AG09319 (cell line): Measurements from ENCODE around the gene BAZ2B.

ENCODE experiments used
- DNase-seq: peaks from one replicate; pipeline ENCODE4 v3.0.0-alpha.2; 2010; ENCODE audit warnings: low read depth; ENCODE audit errors: extremely low read depth
- TF ChIP-seq, protein P1 (sequence below): IDR thresholded peaks from 2 replicates; pipeline ENCODE4 v1.5.1; 2011; ENCODE audit warnings: low read depth, mild to moderate bottlenecking, inconsistent platforms, low read length, moderate library complexity

The BAZ2B gene

DNA sequence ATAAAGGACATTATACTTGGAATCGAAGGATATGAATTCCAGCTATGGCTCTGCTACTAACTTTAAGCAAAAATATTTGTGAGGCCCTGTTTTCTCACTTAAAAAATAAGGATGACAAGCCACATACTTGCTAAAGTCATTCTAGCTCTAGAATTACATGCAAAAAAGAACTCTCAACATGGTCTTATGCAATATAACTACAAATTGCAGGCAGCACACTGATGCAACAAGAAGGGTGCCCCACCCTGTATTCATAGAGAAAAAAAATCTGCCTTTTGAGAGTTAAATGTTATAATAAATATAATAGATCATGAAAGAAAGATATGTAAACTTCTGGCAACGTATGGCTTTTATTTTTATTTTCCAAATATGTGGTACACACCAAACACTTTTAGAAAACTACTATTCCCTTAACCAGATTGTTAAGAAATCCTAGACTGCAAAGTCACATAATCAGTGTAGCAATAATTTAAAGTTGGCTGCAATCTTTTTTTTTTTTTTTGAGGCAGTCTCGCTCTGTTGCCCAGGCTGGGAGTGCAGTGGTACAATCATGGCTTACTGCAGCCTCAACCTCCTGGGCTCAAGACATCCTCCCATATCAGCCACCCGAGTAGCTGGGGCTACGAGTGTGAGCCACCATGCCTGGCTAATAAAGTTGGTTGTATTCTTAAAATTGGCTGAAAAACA is 289.6 kb downstream of the BAZ2B start:
- peak; percentile 64 for DNase-seq
- TF ChIP-seq, protein P1, sequence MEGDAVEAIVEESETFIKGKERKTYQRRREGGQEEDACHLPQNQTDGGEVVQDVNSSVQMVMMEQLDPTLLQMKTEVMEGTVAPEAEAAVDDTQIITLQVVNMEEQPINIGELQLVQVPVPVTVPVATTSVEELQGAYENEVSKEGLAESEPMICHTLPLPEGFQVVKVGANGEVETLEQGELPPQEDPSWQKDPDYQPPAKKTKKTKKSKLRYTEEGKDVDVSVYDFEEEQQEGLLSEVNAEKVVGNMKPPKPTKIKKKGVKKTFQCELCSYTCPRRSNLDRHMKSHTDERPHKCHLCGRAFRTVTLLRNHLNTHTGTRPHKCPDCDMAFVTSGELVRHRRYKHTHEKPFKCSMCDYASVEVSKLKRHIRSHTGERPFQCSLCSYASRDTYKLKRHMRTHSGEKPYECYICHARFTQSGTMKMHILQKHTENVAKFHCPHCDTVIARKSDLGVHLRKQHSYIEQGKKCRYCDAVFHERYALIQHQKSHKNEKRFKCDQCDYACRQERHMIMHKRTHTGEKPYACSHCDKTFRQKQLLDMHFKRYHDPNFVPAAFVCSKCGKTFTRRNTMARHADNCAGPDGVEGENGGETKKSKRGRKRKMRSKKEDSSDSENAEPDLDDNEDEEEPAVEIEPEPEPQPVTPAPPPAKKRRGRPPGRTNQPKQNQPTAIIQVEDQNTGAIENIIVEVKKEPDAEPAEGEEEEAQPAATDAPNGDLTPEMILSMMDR, result no peak

- TF ChIP-seq, protein P1, result no peak
- no peak for DNase-seq
Measured at GRCh38 chr2:159322419-159322818, 293.9 kb downstream of the BAZ2B start.

DNA sequence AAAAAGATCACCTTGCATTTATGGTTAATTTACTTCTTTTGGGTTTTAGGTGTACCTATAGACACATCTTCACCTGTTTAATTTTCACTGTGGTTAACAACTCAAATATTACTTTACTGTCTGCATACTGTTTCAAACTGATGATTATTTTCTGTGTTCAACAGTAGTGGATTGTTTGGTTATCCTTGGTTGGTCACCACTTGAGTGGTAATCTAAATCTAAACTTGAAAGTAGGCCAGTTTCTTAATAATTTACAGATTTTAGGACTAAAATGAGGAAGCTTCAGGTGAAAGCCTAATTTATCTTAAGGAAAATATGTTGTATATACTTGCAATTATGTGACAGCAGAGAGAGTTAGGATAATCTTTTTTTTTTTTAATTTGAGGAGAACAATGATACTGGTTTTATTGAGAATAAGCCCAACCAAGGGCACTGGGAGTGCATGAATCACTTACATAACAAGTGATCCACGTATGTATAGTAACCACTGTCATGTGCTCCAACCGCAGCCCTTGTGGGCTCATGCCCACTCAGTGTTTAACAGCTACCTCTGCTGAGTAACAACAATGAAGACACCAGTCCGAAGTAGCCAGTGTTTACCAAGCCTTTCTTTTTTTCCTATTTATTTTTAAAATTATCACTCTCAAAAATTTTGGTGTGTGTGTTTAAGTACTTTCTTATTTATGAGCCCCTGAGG is 298.8 kb downstream of the BAZ2B start:
- DNase-seq, result no peak
- TF ChIP-seq, protein P1, result no peak

- TF ChIP-seq, protein P1, result no peak
- DNase-seq, result no peak
Measured at GRCh38 chr2:159307942-159308341, 308.4 kb downstream of the BAZ2B start.

DNA sequence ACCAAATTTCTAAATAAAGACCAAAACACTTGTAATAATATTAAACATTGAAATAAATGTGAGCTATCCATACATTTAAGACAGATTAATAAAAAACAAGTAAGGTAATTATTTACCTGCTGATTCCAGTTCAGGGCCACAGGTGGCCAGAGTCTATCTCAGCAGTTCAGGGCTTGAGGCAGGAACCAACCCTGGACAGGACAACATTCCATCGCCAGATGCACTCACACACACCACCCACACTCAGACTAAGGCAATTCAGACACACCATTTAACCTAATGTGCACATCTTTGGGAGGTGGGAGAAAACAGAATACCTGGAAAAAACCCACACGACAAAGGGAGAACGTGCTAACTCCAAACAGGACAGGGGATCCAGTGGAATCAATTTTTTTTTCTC is 315.8 kb downstream of the BAZ2B start:
- TF ChIP-seq, protein P1, result no peak

DNA sequence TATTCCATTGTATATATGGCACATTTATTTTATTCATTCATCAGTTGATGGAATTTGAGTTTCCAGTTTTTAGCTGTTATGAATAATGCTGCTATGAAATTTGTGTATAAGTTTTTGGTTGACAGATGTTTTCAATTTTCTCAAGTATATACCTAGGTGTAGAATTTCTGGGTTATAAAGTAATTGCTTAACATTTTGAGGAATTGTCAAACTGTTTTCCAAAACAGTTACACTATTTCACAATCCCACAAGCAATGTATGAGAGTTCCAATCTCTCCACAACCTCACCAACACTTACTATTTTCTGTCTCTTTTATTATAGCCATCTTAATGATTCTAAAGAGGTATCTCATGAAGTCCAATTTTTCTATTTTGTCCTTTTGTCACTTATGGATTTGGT is 317.4 kb downstream of the BAZ2B start:
- DNase-seq, result no peak
- TF ChIP-seq, protein P1, result no peak

More for the DNA sequence above, 315.8 kb downstream of the BAZ2B start:
- no peak for DNase-seq

DNA sequence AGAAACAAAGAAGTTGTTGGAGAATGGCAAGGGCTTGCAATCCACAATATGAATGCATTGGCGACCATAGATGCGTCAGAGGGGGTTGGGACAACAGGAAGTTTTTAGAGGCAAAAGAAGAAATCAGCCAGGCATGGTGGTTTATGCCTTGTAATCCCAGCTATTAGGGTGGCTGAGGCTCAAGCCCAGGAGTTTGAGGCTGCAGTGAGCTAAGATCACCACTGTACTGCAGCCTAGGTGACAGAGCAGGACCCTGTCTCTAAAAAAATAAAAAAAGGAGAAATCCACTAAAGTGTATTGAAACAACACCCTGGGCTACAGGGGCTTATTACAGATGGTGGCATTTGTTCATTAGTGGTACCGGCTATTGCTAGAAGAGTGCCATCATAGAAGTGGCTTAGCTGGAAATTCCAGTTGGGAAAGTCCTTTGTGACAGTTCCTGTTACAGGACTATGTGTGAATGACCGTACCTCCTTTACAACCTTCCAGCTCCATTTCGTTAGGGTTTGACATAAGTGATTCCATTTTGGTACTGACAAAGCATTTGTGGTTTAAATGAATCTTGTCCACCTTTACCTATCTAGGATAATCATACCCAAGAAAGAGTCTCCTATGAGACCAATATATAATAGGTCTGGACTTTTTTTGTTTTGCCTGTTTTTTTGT is 319.2 kb downstream of the BAZ2B start:
- no peak for DNase-seq
- TF ChIP-seq, protein P1, result no peak
